GM21381 (cell line): ENCODE results near the gene TF.

ENCODE experiments used
- ATAC-seq: cut with Tn5 transposase; IDR thresholded peaks from one replicate; pipeline ENCODE4 v1.9.1; 2021; ENCODE audit warnings: mild to moderate bottlenecking, moderate library complexity; ENCODE audit not compliant: unreplicated experiment

TF gene

GRCh38 chr3:133746712-133747066, 496 bp downstream of the TF start:
- no peak for ATAC-seq

GRCh38 chr3:133747373-133747772, 1.2 kb downstream of the TF start:
- no peak for ATAC-seq

- ATAC-seq, result no peak
Observed at GRCh38 chr3:133747907-133748639, 1.9 kb downstream of the TF start.

- ATAC-seq, result no peak
Observed at GRCh38 chr3:133749427-133750258, 3.5 kb downstream of the TF start.

GRCh38 chr3:133750259-133750656, 4.1 kb downstream of the TF start:
- no peak for ATAC-seq

GRCh38 chr3:133753107-133753778, 7.0 kb downstream of the TF start:
- ATAC-seq, result no peak

GRCh38 chr3:133753779-133754164, 7.6 kb downstream of the TF start:
- ATAC-seq, result no peak

GRCh38 chr3:133754455-133754854, 8.3 kb downstream of the TF start:
- no peak for ATAC-seq

- ATAC-seq, result no peak
Observed at GRCh38 chr3:133754973-133755828, 9.0 kb downstream of the TF start.

- ATAC-seq, result no peak
Observed at GRCh38 chr3:133756716-133757694, 10.8 kb downstream of the TF start.

GRCh38 chr3:133757701-133758567, 11.7 kb downstream of the TF start:
- ATAC-seq, result no peak

GRCh38 chr3:133758568-133758928, 12.4 kb downstream of the TF start:
- no peak for ATAC-seq

GRCh38 chr3:133758964-133759739, 13.0 kb downstream of the TF start:
- no peak for ATAC-seq

- ATAC-seq, result no peak
Observed at GRCh38 chr3:133759740-133760305, 13.6 kb downstream of the TF start.

GRCh38 chr3:133760916-133761315, 14.7 kb downstream of the TF start:
- ATAC-seq, result no peak

- ATAC-seq, result no peak
Observed at GRCh38 chr3:133761605-133762484, 15.7 kb downstream of the TF start.

GRCh38 chr3:133762539-133762938, 16.3 kb downstream of the TF start:
- ATAC-seq, result no peak
